DOHH2 (cell line): Measurements from ENCODE around the gene HINFP.

Source experiments
- H3F3A ChIP-seq: fragments of 200-600 bp; sonication (generic), shearing (Covaris generic); 2 replicates; pipeline ENCODE4 v1.6.0; 2016; ENCODE audit warnings: antibody characterized with exemption, mild to moderate bottlenecking; ENCODE audit not compliant: control insufficient read depth, insufficient read depth
- H3K27ac ChIP-seq: fragments of 200-600 bp; sonication (generic); 2 replicates; pipeline ENCODE4 v1.5.1; 2014; ENCODE audit warnings: low read depth, mild to moderate bottlenecking, low read length, moderate library complexity
- H3K27me3 ChIP-seq: fragments of 200-600 bp; sonication (generic); 2 replicates; pipeline ENCODE4 v1.6.1; 2014; ENCODE audit warnings: mild to moderate bottlenecking, low read length, mixed read lengths; ENCODE audit not compliant: control insufficient read depth
- H3K36me3 ChIP-seq: fragments of 200-600 bp; sonication (generic); 2 replicates; pipeline ENCODE4 v1.6.1; 2014; ENCODE audit warnings: mild to moderate bottlenecking, low read length, moderate library complexity, mixed read lengths; ENCODE audit not compliant: control insufficient read depth
- H3K4me1 ChIP-seq: fragments of 200-600 bp; sonication (generic); 2 replicates; pipeline ENCODE4 v1.6.1; 2014; ENCODE audit warnings: mild to moderate bottlenecking, low read length, mixed read lengths; ENCODE audit not compliant: control insufficient read depth
- H3K4me2 ChIP-seq: fragments of 200-600 bp; sonication (generic); 2 replicates; pipeline ENCODE4 v1.6.0; 2014; ENCODE audit warnings: mild to moderate bottlenecking, low read length, moderate library complexity
- H3K4me3 ChIP-seq: fragments of 200-600 bp; sonication (generic); 2 replicates; pipeline ENCODE4 v1.5.1; 2014; ENCODE audit warnings: mild to moderate bottlenecking, low read length, mixed read lengths
- H3K79me2 ChIP-seq: fragments of 200-600 bp; sonication (generic); 2 replicates; pipeline ENCODE4 v1.6.1; 2014; ENCODE audit warnings: mild to moderate bottlenecking, low read length, mixed read lengths; ENCODE audit not compliant: control insufficient read depth
- H3K9me2 ChIP-seq: fragments of 200-600 bp; sonication (generic); replicated peaks from 2 replicates; pipeline ENCODE4 v1.6.1; 2014; ENCODE audit warnings: mild to moderate bottlenecking, low read length, mixed read lengths; ENCODE audit not compliant: control insufficient read depth
- H3K9me3 ChIP-seq: fragments of 200-600 bp; sonication (generic); 2 replicates; pipeline ENCODE4 v1.6.1; 2014; ENCODE audit warnings: antibody characterized with exemption, low read length, mixed read lengths; ENCODE audit not compliant: control insufficient read depth, insufficient read depth
- H4K20me1 ChIP-seq: fragments of 200-600 bp; sonication (generic); 2 replicates; pipeline ENCODE4 v1.6.0; 2014; ENCODE audit warnings: low read depth, mild to moderate bottlenecking, antibody characterized with exemption, low read length, moderate library complexity; ENCODE audit not compliant: control insufficient read depth, insufficient read depth
- EZH2phosphoT487 ChIP-seq: fragments of 200-600 bp; sonication (generic); IDR thresholded peaks from 2 replicates; pipeline ENCODE4 v1.6.1; 2017; ENCODE audit warnings: borderline replicate concordance, mild to moderate bottlenecking, antibody characterized with exemption, low read length, moderate library complexity, mixed read lengths
- TF ChIP-seq, protein P1 (sequence below): fragments of 200-600 bp; sonication (generic); IDR thresholded peaks from one replicate; pipeline ENCODE4 v1.5.1; 2014; ENCODE audit warnings: antibody characterized with exemption, mild to moderate bottlenecking, low read depth, low read length; ENCODE audit not compliant: poor library complexity, severe bottlenecking

Gene HINFP

DNA sequence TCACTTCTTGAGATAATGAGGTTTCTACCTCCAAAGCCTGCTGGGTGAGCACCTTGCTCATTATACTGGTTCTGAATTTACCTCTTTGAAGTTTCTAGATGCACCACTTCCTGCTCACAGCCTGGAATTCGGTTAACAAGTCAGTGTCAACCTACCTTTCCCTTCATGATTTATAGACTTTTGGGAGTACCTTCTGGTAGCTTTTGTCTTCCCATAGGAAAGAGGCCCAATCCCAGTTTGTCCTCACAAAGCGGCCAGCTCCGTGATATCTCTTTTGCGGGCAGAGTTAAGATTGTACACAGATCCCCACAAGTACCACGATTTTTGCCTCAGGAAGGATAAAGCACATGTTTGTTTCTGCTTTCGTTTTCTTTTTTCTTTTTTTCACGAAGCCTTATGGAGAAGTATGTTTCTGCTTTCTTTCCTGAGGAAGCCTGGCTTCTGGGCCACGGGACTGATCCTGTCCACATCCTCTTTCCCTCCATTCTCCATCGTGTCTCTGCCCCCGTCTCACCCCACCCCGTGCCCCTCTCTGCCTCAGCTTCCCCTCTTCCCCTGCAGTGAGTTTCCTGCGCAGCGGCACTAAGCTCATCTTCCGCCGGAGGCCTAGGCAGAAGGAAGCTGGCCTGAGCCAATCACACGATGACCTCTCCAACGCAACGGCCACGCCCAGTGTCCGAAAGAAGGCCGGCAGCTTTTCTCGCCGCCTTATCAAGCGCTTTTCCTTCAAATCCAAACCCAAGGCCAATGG, 5.7 kb upstream of the HINFP start:
- Histone ChIP-seq H3K4me1 (peaks cover 5% of the 10 kb centered on the region), H3K4me2 (no peak overlapping the region), H4K20me1 (no peaks in the 10 kb centered on the region), H3K27ac (no peak overlapping the region), H3K4me3 (no peak overlapping the region), H3K27me3 (no peaks in the 10 kb centered on the region), H3F3A (peaks cover 12% of the 10 kb centered on the region), H3K36me3 (peaks cover 56% of the 10 kb centered on the region), H3K9me3 (no peaks in the 10 kb centered on the region), H3K9me2 (no peaks in the 10 kb centered on the region), H3K79me2 (no peaks in the 10 kb centered on the region)
- TF ChIP-seq, protein P1, sequence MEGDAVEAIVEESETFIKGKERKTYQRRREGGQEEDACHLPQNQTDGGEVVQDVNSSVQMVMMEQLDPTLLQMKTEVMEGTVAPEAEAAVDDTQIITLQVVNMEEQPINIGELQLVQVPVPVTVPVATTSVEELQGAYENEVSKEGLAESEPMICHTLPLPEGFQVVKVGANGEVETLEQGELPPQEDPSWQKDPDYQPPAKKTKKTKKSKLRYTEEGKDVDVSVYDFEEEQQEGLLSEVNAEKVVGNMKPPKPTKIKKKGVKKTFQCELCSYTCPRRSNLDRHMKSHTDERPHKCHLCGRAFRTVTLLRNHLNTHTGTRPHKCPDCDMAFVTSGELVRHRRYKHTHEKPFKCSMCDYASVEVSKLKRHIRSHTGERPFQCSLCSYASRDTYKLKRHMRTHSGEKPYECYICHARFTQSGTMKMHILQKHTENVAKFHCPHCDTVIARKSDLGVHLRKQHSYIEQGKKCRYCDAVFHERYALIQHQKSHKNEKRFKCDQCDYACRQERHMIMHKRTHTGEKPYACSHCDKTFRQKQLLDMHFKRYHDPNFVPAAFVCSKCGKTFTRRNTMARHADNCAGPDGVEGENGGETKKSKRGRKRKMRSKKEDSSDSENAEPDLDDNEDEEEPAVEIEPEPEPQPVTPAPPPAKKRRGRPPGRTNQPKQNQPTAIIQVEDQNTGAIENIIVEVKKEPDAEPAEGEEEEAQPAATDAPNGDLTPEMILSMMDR: no peak
- TF ChIP-seq EZH2phosphoT487: no peak

DNA sequence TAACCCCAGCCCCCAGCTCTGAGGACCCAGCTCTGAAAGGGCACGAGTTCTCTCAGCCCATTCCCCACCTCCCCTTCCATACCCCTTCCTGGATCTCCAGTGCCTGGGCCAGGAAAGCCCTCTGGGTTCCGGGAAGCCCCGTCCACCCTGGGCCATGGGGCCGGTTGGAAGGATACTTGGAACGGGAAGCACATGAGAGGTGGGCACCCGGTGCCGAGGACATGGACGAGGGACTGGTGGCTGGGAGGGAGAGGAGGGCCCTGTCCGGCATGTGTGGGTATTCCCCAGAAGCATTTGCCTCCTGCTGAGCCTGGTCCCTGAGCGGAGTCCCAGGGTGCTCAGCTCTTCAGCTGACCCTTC, 5.2 kb upstream of the HINFP start:
- H3K9me3 ChIP-seq: no peaks in the 10 kb centered on the region
- H3K4me2 ChIP-seq: no peak overlapping the region
- no peaks in the 10 kb centered on the region for H4K20me1 ChIP-seq
- no peaks in the 10 kb centered on the region for H3K79me2 ChIP-seq
- peaks cover 12% of the 10 kb centered on the region for H3F3A ChIP-seq
- H3K4me3 ChIP-seq: no peak overlapping the region
- H3K9me2 ChIP-seq: no peaks in the 10 kb centered on the region
- peaks cover 10% of the 10 kb centered on the region for H3K4me1 ChIP-seq
- H3K27me3 ChIP-seq: no peaks in the 10 kb centered on the region
- no peak overlapping the region for H3K27ac ChIP-seq
- TF ChIP-seq, protein P1: no peak
- no peak for TF ChIP-seq EZH2phosphoT487
- H3K36me3 ChIP-seq: peaks cover 51% of the 10 kb centered on the region

DNA sequence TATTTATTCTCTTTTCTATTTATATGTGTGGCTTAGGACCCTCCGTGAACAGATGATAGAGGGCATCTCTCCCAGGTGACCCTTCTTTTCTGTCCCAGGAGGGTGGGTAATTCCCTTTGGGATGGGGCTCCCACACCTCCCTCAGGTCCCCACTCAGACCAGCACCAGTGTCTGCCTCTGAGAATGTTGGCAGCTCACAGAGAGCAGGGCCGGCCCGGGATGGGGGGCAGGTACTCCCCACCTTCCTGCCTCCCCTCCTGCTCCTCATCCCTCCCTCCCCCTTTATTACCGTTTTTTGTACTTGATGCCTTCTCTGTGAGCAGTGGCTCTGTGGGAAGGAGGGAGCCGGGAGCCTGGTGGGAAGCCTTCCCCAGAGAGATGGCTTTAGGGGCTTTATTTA, 4.8 kb upstream of the HINFP start:
- Histone ChIP-seq H3K4me1 (peaks cover 10% of the 10 kb centered on the region), H3K27me3 (no peaks in the 10 kb centered on the region), H3F3A (peaks cover 12% of the 10 kb centered on the region), H3K9me3 (no peaks in the 10 kb centered on the region), H3K4me3 (no peak overlapping the region), H3K9me2 (no peaks in the 10 kb centered on the region), H3K36me3 (peaks cover 47% of the 10 kb centered on the region), H3K27ac (no peak overlapping the region), H3K79me2 (peaks cover 2% of the 10 kb centered on the region), H4K20me1 (no peaks in the 10 kb centered on the region), H3K4me2 (no peak overlapping the region)
- TF ChIP-seq, protein P1: no peak
- TF ChIP-seq EZH2phosphoT487: no peak
